Measurements from ENCODE around the gene RNMT.

DNA sequence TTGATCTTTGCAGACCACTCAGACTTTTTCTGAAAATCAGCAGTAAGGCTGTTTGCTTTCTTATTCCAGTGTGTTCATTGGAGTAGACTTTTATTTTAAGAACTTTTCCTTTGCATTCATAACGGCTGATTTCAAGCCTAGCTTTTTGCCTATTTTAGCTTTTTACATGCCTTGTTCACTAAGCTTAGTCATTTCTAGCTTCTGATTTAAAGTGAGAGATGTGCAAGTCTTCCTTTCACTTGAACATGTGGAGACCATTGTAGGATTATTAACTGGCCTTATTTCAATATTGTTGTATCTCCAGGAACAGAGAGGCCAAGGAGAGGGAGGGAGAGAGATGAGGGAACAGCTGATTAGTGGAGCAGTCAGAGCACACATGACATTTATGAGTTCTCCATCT is 32.1 kb downstream of the RNMT start:
- no peak for TF ChIP-seq EZH2 (IDR thresholded peaks at IDR 0.05; ENCODE audit: insufficient read depth, poor library complexity, severe bottlenecking)
- TF ChIP-seq EZH2phosphoT487 (IDR thresholded peaks at IDR 0.05; ENCODE audit: insufficient read depth, low read depth): no peak

All from GM23248 (cell line).